Endothelial cell of umbilical vein (primary cell): ENCODE results near the gene TBATA. TPM values are rescaled to one million over a fixed set of nuclear protein-coding genes. Genes with fewer than 3 reads are reported as not detected.

Experiments used
- BruUV-seq: library from RNA; stranded (reverse); fragments of 400-500 nt; replicated peaks from 2 replicates; lab custom pipeline; 2021; lab: Mats Ljungman, UMichigan
- CTCF ChIA-PET: fragments of 300-600, 350-600 bp; sonication (Branson Sonifier 250); formaldehyde crosslinking; loops from one replicate; lab custom pipeline; 2021; ENCODE audit warnings: antibody characterized with exemption, inconsistent platforms; lab: Charles Lee
- POLR2A ChIA-PET: fragments of 300-600, 350-600 bp; sonication (Branson Sonifier 250); formaldehyde crosslinking; loops from one replicate; lab custom pipeline; 2021; ENCODE audit warnings: antibody characterized with exemption, inconsistent platforms; lab: Charles Lee
- DNase-seq: peaks from one replicate; pipeline ENCODE4 v3.0.0-alpha.2; 2011; ENCODE audit warnings: low read depth, low spot score
- FAIRE-seq: peaks from 2 replicates; lab custom pipeline; 2011; peaks lifted over from hg19 to GRCh38; lab: Jason Lieb, UNC
- H2AFZ ChIP-seq: 2 replicates; pipeline ENCODE4 v1.6.0; 2012; ENCODE audit warnings: low read depth, low read length, control low read depth, inconsistent platforms
- H3K27ac ChIP-seq: 2 replicates; pipeline ENCODE4 v1.5.1; 2011; ENCODE audit warnings: low read depth, mild to moderate bottlenecking, control low read depth, low read length, moderate library complexity; ENCODE audit not compliant: insufficient read depth
- H3K27me3 ChIP-seq, 2 experiments: 2 replicates each; pipeline versions ENCODE4 v1.6.0 to v1.6.1; 2011; ENCODE audit warnings: low read length in 2 of 2, mixed read lengths in 1 of 2; ENCODE audit not compliant: control insufficient read depth in 2 of 2, insufficient read depth in 2 of 2
- H3K36me3 ChIP-seq, 2 experiments: 2 replicates in 1 of 2; 3 replicates in 1 of 2; pipeline ENCODE4 v1.5.1; 2011; ENCODE audit warnings: low read length in 2 of 2, mild to moderate bottlenecking in 1 of 2, moderate library complexity in 1 of 2; ENCODE audit not compliant: control insufficient read depth in 2 of 2, insufficient read depth in 2 of 2; ENCODE audit errors: extremely low read depth in 1 of 2
- H3K4me1 ChIP-seq: 3 replicates; pipeline ENCODE4 v1.5.1; 2011; ENCODE audit warnings: mild to moderate bottlenecking, low read length; ENCODE audit not compliant: control insufficient read depth, insufficient read depth; ENCODE audit errors: extremely low read depth
- H3K4me2 ChIP-seq: 2 replicates; pipeline ENCODE4 v1.6.1; 2011; ENCODE audit warnings: low read length, control low read depth, mixed read lengths; ENCODE audit not compliant: insufficient read depth
- H3K4me3 ChIP-seq, 3 experiments: fragments of 200-600 bp in 1 of 3; sonication (generic), shearing (Covaris generic) in 1 of 3; replicated peaks in 1 of 3; 2 replicates each; pipeline ENCODE4 v1.5.1; 2011 to 2016; ENCODE audit warnings: control low read depth in 3 of 3, low read length in 3 of 3, mild to moderate bottlenecking in 2 of 3, inconsistent platforms in 1 of 3, low read depth in 1 of 3, moderate library complexity in 1 of 3; ENCODE audit not compliant: insufficient read depth in 1 of 3
- H3K79me2 ChIP-seq: 2 replicates; pipeline ENCODE4 v1.6.0; 2012; ENCODE audit warnings: low read length, inconsistent platforms; ENCODE audit not compliant: control insufficient read depth, insufficient read depth
- H3K9ac ChIP-seq: replicated peaks from 2 replicates; pipeline ENCODE3; 2011; ENCODE audit warnings: low read length, control low read depth; ENCODE audit not compliant: insufficient read depth; ENCODE audit errors: extremely low read depth
- H3K9me1 ChIP-seq: replicated peaks from 3 replicates; pipeline ENCODE4 v1.6.0; 2011; ENCODE audit warnings: mild to moderate bottlenecking, low read length; ENCODE audit not compliant: control insufficient read depth, insufficient read depth; ENCODE audit errors: extremely low read depth
- H3K9me3 ChIP-seq: replicated peaks from 2 replicates; pipeline ENCODE4 v1.5.1; 2012; ENCODE audit warnings: low read length, inconsistent platforms; ENCODE audit not compliant: control insufficient read depth, insufficient read depth
- H4K20me1 ChIP-seq: replicated peaks from 2 replicates; pipeline ENCODE3; 2011; ENCODE audit warnings: mild to moderate bottlenecking, low read length; ENCODE audit not compliant: control insufficient read depth, insufficient read depth; ENCODE audit errors: extremely low read depth
- EZH2 ChIP-seq: IDR thresholded peaks from 2 replicates; pipeline ENCODE4 v1.6.1; 2012; ENCODE audit warnings: borderline replicate concordance, low read depth, mild to moderate bottlenecking, moderate library complexity, low read length, inconsistent platforms; ENCODE audit not compliant: severe bottlenecking
- FOS ChIP-seq: IDR thresholded peaks from 2 replicates; pipeline ENCODE4 v1.6.1; 2011; ENCODE audit warnings: mild to moderate bottlenecking, low read length, moderate library complexity, borderline replicate concordance; ENCODE audit not compliant: insufficient read depth
- GATA2 ChIP-seq: IDR thresholded peaks from 2 replicates; pipeline ENCODE4 v1.7.0; 2011; ENCODE audit warnings: low read depth, mild to moderate bottlenecking, moderate library complexity, mixed read lengths, low read length; ENCODE audit not compliant: insufficient read length, insufficient read depth
- JUN ChIP-seq: IDR thresholded peaks from 2 replicates; pipeline ENCODE4 v1.6.1; 2011; ENCODE audit warnings: borderline replicate concordance, low read depth; ENCODE audit not compliant: insufficient read length, insufficient read depth
- MAX ChIP-seq: IDR thresholded peaks from 2 replicates; pipeline ENCODE4 v1.6.1; 2011; ENCODE audit not compliant: insufficient read depth, insufficient read length
- MYC ChIP-seq: IDR thresholded peaks from one replicate; pipeline ENCODE4 v1.6.1; 2011; ENCODE audit warnings: mild to moderate bottlenecking, low read depth, low read length
- POLR2A ChIP-seq: IDR thresholded peaks from 2 replicates; pipeline ENCODE4 v1.6.1; 2012; ENCODE audit warnings: low read depth, mild to moderate bottlenecking, control low read depth, low read length
- POLR2AphosphoS5 ChIP-seq: IDR thresholded peaks from 2 replicates; pipeline ENCODE4 v1.6.1; 2012; ENCODE audit warnings: low read depth, mild to moderate bottlenecking, control low read depth, low read length, moderate library complexity; ENCODE audit not compliant: insufficient read depth
- dilution Hi-C: fragments of 300-500 bp; cut with MboI; formaldehyde crosslinking; loops from one replicate; pipeline ENCODE4 v1.15.0; 2019; ENCODE audit warnings: low sequenced_read_pairs; ENCODE audit not compliant: extremely low pct_ligation_motif_present
- intact Hi-C: fragments of 100-400 bp; cut with micrococcal nuclease; formaldehyde crosslinking; loops from one replicate; pipeline ENCODE4 v1.10.0; 2022
- polyA plus RNA-seq, 4 experiments: library from polyadenylated mRNA; depleted of rRNA in 3 of 4; stranded (reverse) in 3 of 4; unstranded in 1 of 4; fragments of >200 nt; gene quantifications; 2 replicates each; pipeline versions ENCODE4 v1.2.1 to v1.2.3, GENCODE V29; 2011 to 2012; ENCODE audit warnings: missing spikeins in 1 of 4
- total RNA-seq: library from RNA; stranded (reverse); gene quantifications from 2 replicates; pipeline ENCODE4 v1.2.3, GENCODE V29; 2021
- TF ChIP-seq, protein P1 (sequence below), 2 donors: IDR thresholded peaks; 1 replicate in 1 of 2; 2 replicates in 1 of 2; pipeline ENCODE4 v1.5.1; 2011; ENCODE audit warnings: low read length in 2 of 2, mild to moderate bottlenecking in 2 of 2, moderate library complexity in 2 of 2, control low read depth in 1 of 2, inconsistent platforms in 1 of 2, low read depth in 1 of 2; ENCODE audit not compliant: insufficient read depth in 1 of 2; ENCODE audit errors: extremely low read depth in 1 of 2

The TBATA gene
- total and polyA plus RNA-seq, 2 donors (not counting 3 experiments of a cell fraction or from before 2014, with no cell fraction given) = not detected

DNA sequence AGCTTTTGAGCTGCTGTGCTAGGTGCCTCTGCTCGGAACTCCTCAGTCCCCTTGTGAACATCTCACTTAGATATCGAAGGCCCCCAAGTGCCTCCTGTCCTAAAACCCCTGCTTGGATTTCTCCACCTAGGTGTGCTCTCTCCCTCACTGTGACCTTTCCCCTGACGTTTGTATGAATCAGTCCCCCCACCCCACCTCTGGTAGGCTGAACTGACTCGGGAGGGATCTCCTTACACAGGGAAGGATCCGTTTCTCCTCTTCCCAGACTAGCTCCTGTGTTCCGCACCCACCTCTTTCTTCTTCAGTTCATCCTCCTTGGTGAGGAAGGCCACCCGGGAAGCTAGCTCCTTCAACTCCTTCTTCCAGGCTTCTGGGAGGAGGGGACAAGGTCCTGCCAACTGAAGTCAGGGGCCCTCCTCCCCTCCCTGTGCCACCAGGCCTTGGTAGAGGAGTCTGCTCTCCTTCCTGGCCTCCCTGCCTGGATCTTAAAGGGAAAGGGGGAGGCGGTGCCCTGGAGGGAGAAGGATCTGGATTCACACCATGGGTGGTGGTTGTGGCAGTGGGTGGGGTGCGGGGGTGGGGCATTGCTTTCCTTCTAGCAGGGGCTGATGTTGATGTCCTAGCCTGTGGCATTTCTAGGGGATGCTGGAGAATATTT is 6.8 kb downstream of the TBATA start:
- H3K27ac ChIP-seq = no peak overlapping the region

More for the DNA sequence above, 6.8 kb downstream of the TBATA start:
- Histone ChIP-seq H3K79me2 (no peaks in the 10 kb centered on the region), H3K4me1 (no peaks in the 10 kb centered on the region), H3K9me1 (no peaks in the 10 kb centered on the region), H3K36me3 (no peaks in the 10 kb centered on the region), H2AFZ (no peak overlapping the region), H3K4me3 (no peak overlapping the region), H3K9me3 (no peaks in the 10 kb centered on the region), H3K9ac (no peak overlapping the region), H3K4me2 (no peak overlapping the region), H4K20me1 (no peaks in the 10 kb centered on the region), H3K27me3 (peaks cover 0 to 6% of the 10 kb centered on the region in 2 experiments)
- no TSS peak for BruUV-seq
- CTCF ChIA-PET = interaction anchor here (0.9 kb wide), 1 partner anchor 16 kb away, joined by 3 read pairs; no protein-coding TSS in a partner anchor
- no peak for DNase-seq
- dilution Hi-C loops = no loop called here
- FAIRE-seq = no peak
- intact Hi-C loops = no loop called here
- POLR2A ChIA-PET = no interaction called here
- no peak for TF ChIP-seq POLR2A
- no peak for TF ChIP-seq GATA2
- TF ChIP-seq EZH2 = no peak
- TF ChIP-seq JUN = no peak
- no peak for TF ChIP-seq MYC
- TF ChIP-seq MAX = no peak
- TF ChIP-seq, protein P1, sequence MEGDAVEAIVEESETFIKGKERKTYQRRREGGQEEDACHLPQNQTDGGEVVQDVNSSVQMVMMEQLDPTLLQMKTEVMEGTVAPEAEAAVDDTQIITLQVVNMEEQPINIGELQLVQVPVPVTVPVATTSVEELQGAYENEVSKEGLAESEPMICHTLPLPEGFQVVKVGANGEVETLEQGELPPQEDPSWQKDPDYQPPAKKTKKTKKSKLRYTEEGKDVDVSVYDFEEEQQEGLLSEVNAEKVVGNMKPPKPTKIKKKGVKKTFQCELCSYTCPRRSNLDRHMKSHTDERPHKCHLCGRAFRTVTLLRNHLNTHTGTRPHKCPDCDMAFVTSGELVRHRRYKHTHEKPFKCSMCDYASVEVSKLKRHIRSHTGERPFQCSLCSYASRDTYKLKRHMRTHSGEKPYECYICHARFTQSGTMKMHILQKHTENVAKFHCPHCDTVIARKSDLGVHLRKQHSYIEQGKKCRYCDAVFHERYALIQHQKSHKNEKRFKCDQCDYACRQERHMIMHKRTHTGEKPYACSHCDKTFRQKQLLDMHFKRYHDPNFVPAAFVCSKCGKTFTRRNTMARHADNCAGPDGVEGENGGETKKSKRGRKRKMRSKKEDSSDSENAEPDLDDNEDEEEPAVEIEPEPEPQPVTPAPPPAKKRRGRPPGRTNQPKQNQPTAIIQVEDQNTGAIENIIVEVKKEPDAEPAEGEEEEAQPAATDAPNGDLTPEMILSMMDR (IDR thresholded peaks at IDR 0.05; ENCODE audit: extremely low read depth in 1 of 2, insufficient read depth in 1 of 2, low read depth in 1 of 2, low read length in 2 of 2) = no peak
- TF ChIP-seq FOS = no peak
- no peak for TF ChIP-seq POLR2AphosphoS5
